Measurements from ENCODE around the gene ZBTB40. TPM values are rescaled to one million over a fixed set of nuclear protein-coding genes. Genes with fewer than 3 reads are reported as not detected.

ZBTB40 gene
- total RNA-seq (2021) (21.8 and 25.3 TPM in 2 replicates), Bru-seq, nascent RNA (percentile 77 among the genes with signal in this experiment), BruChase-seq, experiment 1, labeled RNA remaining after a 2-hour chase (percentile 76 among the genes with signal in this experiment), BruChase-seq, experiment 2, labeled RNA remaining after a 6-hour chase (percentile 70 among the genes with signal in this experiment)
- long read RNA-seq, full-length matches to known transcripts = 7 of 19 reads
- long read RNA-seq, partial matches to known transcripts = 5 of 19 reads
- long read RNA-seq, other reads (novel, unspliced or antisense) = 7 of 19 reads

- intact Hi-C loops (cut with micrococcal nuclease; ENCODE audit: unreplicated experiment) = no loop called here
- TSS peak; percentile 45 for BruUV-seq (replicated peaks)
- POLR2A ChIA-PET (ENCODE audit: low non-redundant PET) = no interaction called here
Observed at GRCh38 chr1:22451702-22452480, at the start of gene ZBTB40. ZBTB40 (plus strand) TSS chr1:22451851; CDS start chr1:22489949, 38,098 bp downstream.

GRCh38 chr1:22402356-22403053 lies 49.1 kb upstream of the ZBTB40 start:
- DNase-seq (ENCODE audit: low spot score) = no peak
- intact Hi-C loops (cut with micrococcal nuclease; ENCODE audit: unreplicated experiment) = no loop called here
- Histone ChIP-seq H3K4me1 (ENCODE audit: insufficient read depth, low read length, poor library complexity, severe bottlenecking) (no peaks in the 10 kb centered on the region), H3K9me3 (ENCODE audit: low read depth, low read length, poor library complexity, severe bottlenecking) (no peaks in the 10 kb centered on the region), H3K4me3 (ENCODE audit: low read depth, low read length, poor library complexity, severe bottlenecking) (no peak overlapping the region), H3K27me3 (replicated peaks; ENCODE audit: insufficient read depth, low read depth, low read length, poor library complexity) (peaks cover 34% of the 10 kb centered on the region), H3K36me3 (ENCODE audit: insufficient read depth, low read length, poor library complexity, severe bottlenecking) (no peaks in the 10 kb centered on the region), H3K27ac (ENCODE audit: low read depth, low read length, poor library complexity, severe bottlenecking) (no peak overlapping the region)
- ChIA-PET POLR2A (ENCODE audit: low non-redundant PET) (no interaction called here), CTCF (no interaction called here)
- TF ChIP-seq CTCF (conservative IDR thresholded peaks at IDR 0.05; ENCODE audit: low read depth, low read length) (no peak), EZH2 (IDR thresholded peaks at IDR 0.05; ENCODE audit: borderline replicate concordance, low read depth, low read length, poor library complexity, severe bottlenecking) (no peak)
- no TSS peak for BruUV-seq (replicated peaks)

More at GRCh38 chr1:22451702-22452480, at the start of gene ZBTB40:
- Histone ChIP-seq H3K4me1 (ENCODE audit: insufficient read depth, low read length, poor library complexity, severe bottlenecking) (no peaks in the 10 kb centered on the region), H3K36me3 (ENCODE audit: insufficient read depth, low read length, poor library complexity, severe bottlenecking) (no peaks in the 10 kb centered on the region), H3K9me3 (ENCODE audit: low read depth, low read length, poor library complexity, severe bottlenecking) (no peaks in the 10 kb centered on the region), H3K27ac (ENCODE audit: low read depth, low read length, poor library complexity, severe bottlenecking) (peak within 1 kb of the TSS; percentile 80), H3K27me3 (replicated peaks; ENCODE audit: insufficient read depth, low read depth, low read length, poor library complexity) (no peaks in the 10 kb centered on the region), H3K4me3 (ENCODE audit: low read depth, low read length, poor library complexity, severe bottlenecking) (peak within 1 kb of the TSS; percentile 70)
- CTCF ChIA-PET = interaction anchor here (0.5 kb wide), 1 partner anchor 9 kb away, joined by 5 read pairs; no protein-coding TSS in a partner anchor
- peak; percentile 98 for DNase-seq (ENCODE audit: low spot score)
- TF ChIP-seq EZH2 (IDR thresholded peaks at IDR 0.05; ENCODE audit: borderline replicate concordance, low read depth, low read length, poor library complexity, severe bottlenecking) (no peak), CTCF (conservative IDR thresholded peaks at IDR 0.05; ENCODE audit: low read depth, low read length) (no peak)

- ChIA-PET CTCF (interaction anchor here (1.2 kb wide), 1 partner anchor 12 kb away, joined by 3 read pairs; no protein-coding TSS in a partner anchor), POLR2A (ENCODE audit: low non-redundant PET) (no interaction called here)
- Histone ChIP-seq H3K9me3 (ENCODE audit: low read depth, low read length, poor library complexity, severe bottlenecking) (no peaks in the 10 kb centered on the region), H3K4me3 (ENCODE audit: low read depth, low read length, poor library complexity, severe bottlenecking) (no peak overlapping the region), H3K4me1 (ENCODE audit: insufficient read depth, low read length, poor library complexity, severe bottlenecking) (no peaks in the 10 kb centered on the region), H3K36me3 (ENCODE audit: insufficient read depth, low read length, poor library complexity, severe bottlenecking) (no peaks in the 10 kb centered on the region), H3K27ac (ENCODE audit: low read depth, low read length, poor library complexity, severe bottlenecking) (no peak overlapping the region), H3K27me3 (replicated peaks; ENCODE audit: insufficient read depth, low read depth, low read length, poor library complexity) (peaks cover 20% of the 10 kb centered on the region)
- intact Hi-C loops (cut with micrococcal nuclease; ENCODE audit: unreplicated experiment) = no loop called here
- no TSS peak for BruUV-seq (replicated peaks)
- DNase-seq (ENCODE audit: low spot score) = no peak
- TF ChIP-seq CTCF (conservative IDR thresholded peaks at IDR 0.05; ENCODE audit: low read depth, low read length) = no peak
- no peak for TF ChIP-seq EZH2 (IDR thresholded peaks at IDR 0.05; ENCODE audit: borderline replicate concordance, low read depth, low read length, poor library complexity, severe bottlenecking)
Observed at GRCh38 chr1:22404486-22404885, 47.2 kb upstream of the ZBTB40 start.
